ENCODE data around the gene PPP1R13B.

Gene PPP1R13B

DNA sequence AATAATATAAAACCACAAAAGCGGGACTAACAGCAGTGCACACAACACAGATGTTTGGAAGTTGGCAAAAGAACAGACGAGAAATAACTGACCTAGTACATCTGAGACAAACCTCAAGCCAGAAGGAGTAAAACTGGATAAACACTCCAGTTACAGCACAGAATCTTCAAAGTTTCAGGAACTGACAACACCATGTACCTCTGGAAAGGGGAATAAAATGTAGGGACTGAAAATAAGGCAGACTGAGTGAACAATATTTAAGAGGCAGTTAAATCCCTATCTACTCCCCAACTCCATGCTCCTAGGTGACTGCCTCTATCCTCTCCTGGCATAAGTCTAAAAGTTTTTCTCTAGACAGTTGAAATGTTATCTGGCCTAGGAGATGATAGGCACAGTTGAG lies 73.9 kb downstream of the PPP1R13B start:
- TF ChIP-seq, protein P1, sequence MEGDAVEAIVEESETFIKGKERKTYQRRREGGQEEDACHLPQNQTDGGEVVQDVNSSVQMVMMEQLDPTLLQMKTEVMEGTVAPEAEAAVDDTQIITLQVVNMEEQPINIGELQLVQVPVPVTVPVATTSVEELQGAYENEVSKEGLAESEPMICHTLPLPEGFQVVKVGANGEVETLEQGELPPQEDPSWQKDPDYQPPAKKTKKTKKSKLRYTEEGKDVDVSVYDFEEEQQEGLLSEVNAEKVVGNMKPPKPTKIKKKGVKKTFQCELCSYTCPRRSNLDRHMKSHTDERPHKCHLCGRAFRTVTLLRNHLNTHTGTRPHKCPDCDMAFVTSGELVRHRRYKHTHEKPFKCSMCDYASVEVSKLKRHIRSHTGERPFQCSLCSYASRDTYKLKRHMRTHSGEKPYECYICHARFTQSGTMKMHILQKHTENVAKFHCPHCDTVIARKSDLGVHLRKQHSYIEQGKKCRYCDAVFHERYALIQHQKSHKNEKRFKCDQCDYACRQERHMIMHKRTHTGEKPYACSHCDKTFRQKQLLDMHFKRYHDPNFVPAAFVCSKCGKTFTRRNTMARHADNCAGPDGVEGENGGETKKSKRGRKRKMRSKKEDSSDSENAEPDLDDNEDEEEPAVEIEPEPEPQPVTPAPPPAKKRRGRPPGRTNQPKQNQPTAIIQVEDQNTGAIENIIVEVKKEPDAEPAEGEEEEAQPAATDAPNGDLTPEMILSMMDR (IDR thresholded peaks at IDR 0.05; ENCODE audit: control insufficient read depth, insufficient read depth, low read depth, low read length, missing control alignments) = no peak
- no peak overlapping the region for H3K4me3 ChIP-seq (ENCODE audit: control insufficient read depth, low read depth, low read length)
- DNase-seq (ENCODE audit: low read depth) = no peak

DNA sequence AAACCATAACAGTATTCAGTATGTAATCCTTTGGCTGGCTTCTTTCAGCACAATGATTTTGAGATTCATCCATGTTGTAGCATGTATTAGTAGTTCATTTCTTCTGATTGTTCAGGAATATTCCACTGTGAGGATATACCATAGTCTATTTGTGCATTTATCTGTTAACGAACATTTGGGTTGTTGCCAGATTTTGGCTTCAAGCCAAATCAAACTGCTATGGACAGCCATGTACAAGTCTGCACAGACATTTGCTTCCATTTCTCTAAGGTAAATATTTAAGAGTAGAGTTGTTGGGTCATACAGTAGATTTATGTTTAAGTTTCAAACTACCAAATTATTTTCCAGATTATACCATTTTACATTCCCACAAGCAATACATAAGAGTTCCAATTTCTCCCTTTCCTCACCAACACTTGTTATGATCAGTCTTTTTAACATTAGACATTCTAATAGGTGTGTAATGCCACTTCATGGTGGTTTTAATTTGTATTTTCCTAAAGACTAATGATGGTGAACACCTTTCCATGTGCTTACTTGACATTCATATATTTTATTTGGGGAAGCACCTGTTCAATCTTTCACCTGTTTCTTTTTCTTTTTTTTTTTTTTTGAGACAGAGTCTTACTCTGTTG lies 75.2 kb downstream of the PPP1R13B start:
- no peak for DNase-seq (ENCODE audit: low read depth)
- no peak overlapping the region for H3K4me3 ChIP-seq (ENCODE audit: control insufficient read depth, low read depth, low read length)
- TF ChIP-seq, protein P1 (IDR thresholded peaks at IDR 0.05; ENCODE audit: control insufficient read depth, insufficient read depth, low read depth, low read length, missing control alignments) = no peak

DNA sequence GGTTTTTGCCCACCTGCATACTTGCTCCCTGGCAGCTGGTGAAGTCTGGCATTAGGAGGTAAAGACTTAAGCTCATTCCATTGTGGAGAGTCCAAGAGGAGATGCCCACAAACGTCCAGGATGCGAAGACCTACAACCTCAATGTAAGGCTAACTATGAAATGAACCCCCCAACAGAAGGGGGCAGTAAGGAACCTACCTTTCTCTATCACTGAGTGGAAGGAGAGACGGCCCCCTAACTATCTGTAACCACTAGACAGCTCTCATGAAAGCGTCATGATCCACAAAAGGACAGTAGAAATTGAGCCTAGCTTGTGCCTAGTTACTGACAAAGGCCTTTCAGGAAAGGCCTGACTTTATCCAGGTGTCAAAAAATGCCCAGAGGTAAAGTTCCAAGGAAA lies 76.5 kb downstream of the PPP1R13B start:
- TF ChIP-seq, protein P1 (IDR thresholded peaks at IDR 0.05; ENCODE audit: control insufficient read depth, insufficient read depth, low read depth, low read length, missing control alignments) = no peak
- DNase-seq (ENCODE audit: low read depth) = no peak
- no peak overlapping the region for H3K4me3 ChIP-seq (ENCODE audit: control insufficient read depth, low read depth, low read length)

DNA sequence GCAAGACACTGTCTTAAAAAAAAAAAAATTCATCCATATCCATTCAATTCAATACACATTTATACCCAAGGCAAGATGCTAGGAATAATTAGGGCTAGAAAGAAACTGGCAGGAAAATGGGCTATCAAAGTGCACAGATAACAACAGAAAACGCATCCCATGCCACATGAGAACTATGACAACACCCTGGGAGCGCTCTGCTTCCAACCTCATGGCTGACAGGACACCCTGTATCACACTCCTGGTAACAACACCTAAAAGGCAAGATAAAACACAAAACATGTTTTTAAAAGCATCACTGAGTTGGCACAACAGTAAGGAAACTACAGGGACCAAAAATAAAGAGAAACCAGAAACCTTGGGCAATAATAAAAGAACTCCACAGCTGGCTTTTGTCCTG lies 76.9 kb downstream of the PPP1R13B start:
- no peak for DNase-seq (ENCODE audit: low read depth)
- TF ChIP-seq, protein P1 (IDR thresholded peaks at IDR 0.05; ENCODE audit: control insufficient read depth, insufficient read depth, low read depth, low read length, missing control alignments) = no peak

DNA sequence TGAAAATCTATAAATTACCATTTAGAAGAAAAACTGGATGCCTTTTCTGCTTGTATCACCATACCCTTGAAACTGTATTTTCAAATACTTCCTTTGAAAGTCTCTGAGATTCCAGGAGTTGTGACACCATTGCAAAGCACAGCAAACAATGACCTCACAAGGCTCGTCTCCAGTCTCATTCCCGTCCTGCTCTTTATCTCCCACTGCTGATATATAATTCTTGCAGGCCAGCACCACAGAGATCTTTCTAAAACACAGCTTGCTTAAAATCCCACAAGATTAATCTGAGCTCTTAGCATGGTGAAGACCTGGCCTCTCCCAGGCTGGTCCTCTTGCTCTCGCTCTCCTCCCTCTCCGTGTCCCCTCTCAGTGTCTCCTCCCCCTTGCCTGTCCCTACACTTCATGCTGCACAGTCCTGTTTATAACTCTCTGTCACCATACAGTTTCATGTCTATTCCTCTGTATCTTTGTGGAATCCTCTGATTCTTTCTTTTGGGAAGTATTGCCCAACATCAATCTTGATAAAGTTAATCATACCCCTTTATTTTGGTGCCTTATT lies 80.0 kb downstream of the PPP1R13B start:
- no peak for DNase-seq (ENCODE audit: low read depth)
- TF ChIP-seq, protein P1 (IDR thresholded peaks at IDR 0.05; ENCODE audit: control insufficient read depth, insufficient read depth, low read depth, low read length, missing control alignments) = no peak
- no peak overlapping the region for H3K4me3 ChIP-seq (ENCODE audit: control insufficient read depth, low read depth, low read length)

More for the DNA sequence above, 76.9 kb downstream of the PPP1R13B start:
- H3K4me3 ChIP-seq (ENCODE audit: control insufficient read depth, low read depth, low read length) = no peak overlapping the region

DNA sequence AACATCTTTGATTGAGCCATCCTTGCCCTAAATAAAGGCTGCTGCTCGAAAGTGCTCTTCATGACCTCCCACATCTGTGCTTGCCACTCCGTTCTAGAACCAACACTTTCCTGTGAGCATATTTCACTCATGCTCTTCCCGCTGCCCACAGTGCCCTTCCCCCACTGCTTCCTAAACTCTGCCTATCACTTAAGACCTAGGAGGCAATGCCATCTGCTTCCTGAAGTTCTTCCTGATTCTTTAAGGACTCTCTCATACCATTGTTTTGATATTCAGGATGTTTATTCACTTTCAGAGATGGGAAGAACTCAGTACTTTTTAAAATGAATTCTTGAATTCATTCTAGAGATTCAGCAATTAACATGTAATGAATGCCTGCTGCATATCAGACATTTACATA lies 81.8 kb downstream of the PPP1R13B start:
- TF ChIP-seq, protein P1 (IDR thresholded peaks at IDR 0.05; ENCODE audit: control insufficient read depth, insufficient read depth, low read depth, low read length, missing control alignments) = no peak
- no peak overlapping the region for H3K4me3 ChIP-seq (ENCODE audit: control insufficient read depth, low read depth, low read length)
- no peak for DNase-seq (ENCODE audit: low read depth)
